Measurements from ENCODE around the gene UFM1.
"Not testable (repeated sequence)": the region's sequence is repeated elsewhere in the genome, so short reads cannot be mapped to it uniquely, and the experiment has no call there.

The UFM1 gene

GRCh38 chr13:38341149-38341692 lies 8.4 kb upstream of the UFM1 start:
- Mint-ChIP-seq H3K9me3 (no peaks in the 10 kb centered on the region), H3K4me1 (no peaks in the 10 kb centered on the region), H3K36me3 (ENCODE audit: insufficient read depth) (no peaks in the 10 kb centered on the region), H3K27ac (ENCODE audit: low read depth) (no peak overlapping the region), H3K4me3 (no peak overlapping the region), H3K27me3 (peaks cover 19% of the 10 kb centered on the region)
- ATAC-seq (replicated peaks; ENCODE audit: extremely low read depth, poor library complexity, severe bottlenecking) (no peak), DNase-seq (ENCODE audit: low spot score in 2 of 2) (no peak)

GRCh38 chr13:38346764-38347163 lies 2.9 kb upstream of the UFM1 start:
- Mint-ChIP-seq H3K4me3 (no peak overlapping the region), H3K4me1 (peaks cover 29% of the 10 kb centered on the region), H3K27me3 (no peaks in the 10 kb centered on the region), H3K36me3 (ENCODE audit: insufficient read depth) (peaks cover 9% of the 10 kb centered on the region), H3K9me3 (no peaks in the 10 kb centered on the region), H3K27ac (ENCODE audit: low read depth) (no peak overlapping the region)
- no peak for DNase-seq (ENCODE audit: low spot score in 2 of 2)
- no peak for ATAC-seq (replicated peaks; ENCODE audit: extremely low read depth, poor library complexity, severe bottlenecking)

GRCh38 chr13:38348861-38349389 lies 726 bp upstream of the UFM1 start:
- H3K27me3 Mint-ChIP-seq, result no peaks in the 10 kb centered on the region
- peaks cover 37% of the 10 kb centered on the region for H3K4me1 Mint-ChIP-seq
- peaks cover 15% of the 10 kb centered on the region for H3K36me3 Mint-ChIP-seq (ENCODE audit: insufficient read depth)
- H3K4me3 Mint-ChIP-seq, result peak overlapping the region; percentile 100
- DNase-seq (ENCODE audit: low spot score in 2 of 2) (no peak), ATAC-seq (replicated peaks; ENCODE audit: extremely low read depth, poor library complexity, severe bottlenecking) (no peak)
- no peaks in the 10 kb centered on the region for H3K9me3 Mint-ChIP-seq
- H3K27ac Mint-ChIP-seq (ENCODE audit: low read depth), result peak overlapping the region; percentile 99

- H3K4me1 Mint-ChIP-seq, result peaks cover 37% of the 10 kb centered on the region
- peaks cover 19% of the 10 kb centered on the region for H3K36me3 Mint-ChIP-seq (ENCODE audit: insufficient read depth)
- peak; percentile 14 for ATAC-seq (replicated peaks; ENCODE audit: extremely low read depth, poor library complexity, severe bottlenecking)
- peak; percentile 24 to 27 for DNase-seq (ENCODE audit: low spot score in 2 of 2)
- H3K27ac Mint-ChIP-seq (ENCODE audit: low read depth), result peak overlapping the region; percentile 99
- no peaks in the 10 kb centered on the region for H3K9me3 Mint-ChIP-seq
- no peaks in the 10 kb centered on the region for H3K27me3 Mint-ChIP-seq
- peak overlapping the region; percentile 100 for H3K4me3 Mint-ChIP-seq
Observed at GRCh38 chr13:38350114-38350617, 515 bp downstream of the UFM1 start.

DNA sequence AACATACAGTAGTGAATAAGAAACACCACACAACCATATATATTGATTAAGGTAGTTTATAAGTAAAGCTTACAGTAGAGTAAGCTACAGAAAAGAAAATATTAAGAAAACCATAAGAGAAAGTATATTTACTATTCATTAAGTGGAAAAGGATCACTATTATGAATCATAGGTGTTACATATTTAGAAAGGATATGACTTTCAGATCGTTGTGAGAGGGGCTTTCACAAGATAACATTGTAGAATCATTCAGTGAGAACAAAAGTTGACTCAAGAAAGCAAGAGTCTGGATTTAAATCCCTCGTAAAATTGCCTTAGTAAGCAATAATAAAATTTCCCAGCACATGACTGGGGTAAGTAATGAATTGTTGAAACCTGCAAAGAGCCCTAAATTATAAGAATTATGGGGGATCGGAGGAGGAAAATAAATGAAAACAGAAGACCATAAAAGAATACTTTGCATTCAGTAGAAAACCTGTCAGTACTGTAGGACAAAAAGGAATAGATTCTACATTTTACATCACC lies 6.0 kb downstream of the UFM1 start:
- ATAC-seq (replicated peaks; ENCODE audit: extremely low read depth, poor library complexity, severe bottlenecking), result no peak
- H3K27ac Mint-ChIP-seq (ENCODE audit: low read depth), result no peak overlapping the region

DNA sequence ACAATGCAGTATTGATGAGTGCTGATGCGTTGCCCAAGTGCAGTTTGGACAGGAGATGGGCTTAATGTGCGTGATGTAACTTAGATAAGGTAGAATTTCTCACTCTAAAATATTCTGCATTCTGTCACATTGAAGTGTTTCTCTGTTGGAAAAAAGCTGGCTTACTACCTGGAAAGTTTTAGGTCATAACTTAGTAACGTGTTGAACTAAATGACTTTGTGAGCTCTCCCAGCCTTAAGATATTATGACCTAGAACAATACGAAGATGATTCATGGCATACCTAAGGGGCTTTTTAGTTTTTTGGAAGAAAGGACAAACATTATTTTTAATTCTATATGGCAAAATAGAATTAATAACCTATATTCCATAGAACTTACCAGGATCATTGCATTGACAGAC lies 9.0 kb downstream of the UFM1 start:
- Mint-ChIP-seq H3K27ac (ENCODE audit: low read depth) (no peak overlapping the region), H3K4me3 (no peak overlapping the region), H3K36me3 (ENCODE audit: insufficient read depth) (peaks cover 38% of the 10 kb centered on the region), H3K4me1 (no peaks in the 10 kb centered on the region), H3K9me3 (no peaks in the 10 kb centered on the region), H3K27me3 (no peaks in the 10 kb centered on the region)
- ATAC-seq (replicated peaks; ENCODE audit: extremely low read depth, poor library complexity, severe bottlenecking) (no peak), DNase-seq (ENCODE audit: low spot score in 2 of 2) (no peak)

More for the DNA sequence above, 6.0 kb downstream of the UFM1 start:
- no peak overlapping the region for H3K4me3 Mint-ChIP-seq
- H3K36me3 Mint-ChIP-seq (ENCODE audit: insufficient read depth), result peaks cover 26% of the 10 kb centered on the region
- no peak for DNase-seq (ENCODE audit: low spot score in 2 of 2)
- H3K9me3 Mint-ChIP-seq, result no peaks in the 10 kb centered on the region
- H3K27me3 Mint-ChIP-seq, result no peaks in the 10 kb centered on the region
- H3K4me1 Mint-ChIP-seq, result peaks cover 19% of the 10 kb centered on the region

- Mint-ChIP-seq H3K36me3 (ENCODE audit: insufficient read depth) (peaks cover 24% of the 10 kb centered on the region), H3K9me3 (no peaks in the 10 kb centered on the region), H3K27me3 (no peaks in the 10 kb centered on the region), H3K4me1 (no peaks in the 10 kb centered on the region), H3K4me3 (no peak overlapping the region), H3K27ac (ENCODE audit: low read depth) (peak overlapping the region; percentile 5)
- ATAC-seq (replicated peaks; ENCODE audit: extremely low read depth, poor library complexity, severe bottlenecking) (no peak), DNase-seq (ENCODE audit: low spot score in 2 of 2) (no peak)
Observed at GRCh38 chr13:38361542-38362262, 12.1 kb downstream of the UFM1 start.

- no peaks in the 10 kb centered on the region for H3K4me1 Mint-ChIP-seq
- no peaks in the 10 kb centered on the region for H3K27me3 Mint-ChIP-seq
- DNase-seq (ENCODE audit: low spot score in 2 of 2), result no peak
- no peak for ATAC-seq (replicated peaks; ENCODE audit: extremely low read depth, poor library complexity, severe bottlenecking)
- H3K36me3 Mint-ChIP-seq (ENCODE audit: insufficient read depth), result peaks cover 24% of the 10 kb centered on the region
- no peak overlapping the region for H3K27ac Mint-ChIP-seq (ENCODE audit: low read depth)
- H3K9me3 Mint-ChIP-seq, result no peaks in the 10 kb centered on the region
- H3K4me3 Mint-ChIP-seq, result no peak overlapping the region
Observed at GRCh38 chr13:38363219-38363618, 13.6 kb downstream of the UFM1 start.

DNA sequence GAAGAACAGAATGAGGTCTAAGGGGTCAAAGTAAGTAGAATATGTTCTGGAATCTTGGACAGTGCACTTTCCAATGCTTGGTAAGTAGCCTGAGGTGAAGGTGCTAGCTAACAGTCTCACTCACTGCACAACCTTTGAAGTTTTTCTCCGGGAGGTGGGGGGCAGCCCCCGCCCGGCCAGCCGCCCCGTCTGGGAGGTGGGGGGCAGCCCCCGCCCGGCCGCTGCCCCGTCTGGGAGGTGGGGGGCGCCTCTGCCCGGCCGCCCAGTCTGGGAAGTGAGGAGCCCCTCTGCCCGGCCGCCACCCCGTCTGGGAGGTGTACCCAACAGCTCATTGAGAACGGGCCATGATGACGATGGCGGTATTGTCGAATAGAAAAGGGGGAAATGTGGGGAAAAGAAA lies 14.1 kb downstream of the UFM1 start:
- not testable (repeated sequence) for H3K4me3 Mint-ChIP-seq; ATAC-seq (replicated peaks; ENCODE audit: extremely low read depth, poor library complexity, severe bottlenecking); H3K27me3 Mint-ChIP-seq; H3K9me3 Mint-ChIP-seq; H3K27ac Mint-ChIP-seq (ENCODE audit: low read depth); DNase-seq (ENCODE audit: low spot score in 2 of 2); H3K4me1 Mint-ChIP-seq
- H3K36me3 Mint-ChIP-seq (ENCODE audit: insufficient read depth), result peaks cover 24% of the 10 kb centered on the region

GRCh38 chr13:38365661-38366060 lies 16.0 kb downstream of the UFM1 start:
- no peak overlapping the region for H3K27ac Mint-ChIP-seq (ENCODE audit: low read depth)
- H3K36me3 Mint-ChIP-seq (ENCODE audit: insufficient read depth), result peaks cover 20% of the 10 kb centered on the region
- H3K4me3 Mint-ChIP-seq, result no peak overlapping the region
- H3K27me3 Mint-ChIP-seq, result peaks cover 8% of the 10 kb centered on the region
- DNase-seq (ENCODE audit: low spot score in 2 of 2) (no peak), ATAC-seq (replicated peaks; ENCODE audit: extremely low read depth, poor library complexity, severe bottlenecking) (no peak)
- H3K9me3 Mint-ChIP-seq, result no peaks in the 10 kb centered on the region
- H3K4me1 Mint-ChIP-seq, result no peaks in the 10 kb centered on the region

DNA sequence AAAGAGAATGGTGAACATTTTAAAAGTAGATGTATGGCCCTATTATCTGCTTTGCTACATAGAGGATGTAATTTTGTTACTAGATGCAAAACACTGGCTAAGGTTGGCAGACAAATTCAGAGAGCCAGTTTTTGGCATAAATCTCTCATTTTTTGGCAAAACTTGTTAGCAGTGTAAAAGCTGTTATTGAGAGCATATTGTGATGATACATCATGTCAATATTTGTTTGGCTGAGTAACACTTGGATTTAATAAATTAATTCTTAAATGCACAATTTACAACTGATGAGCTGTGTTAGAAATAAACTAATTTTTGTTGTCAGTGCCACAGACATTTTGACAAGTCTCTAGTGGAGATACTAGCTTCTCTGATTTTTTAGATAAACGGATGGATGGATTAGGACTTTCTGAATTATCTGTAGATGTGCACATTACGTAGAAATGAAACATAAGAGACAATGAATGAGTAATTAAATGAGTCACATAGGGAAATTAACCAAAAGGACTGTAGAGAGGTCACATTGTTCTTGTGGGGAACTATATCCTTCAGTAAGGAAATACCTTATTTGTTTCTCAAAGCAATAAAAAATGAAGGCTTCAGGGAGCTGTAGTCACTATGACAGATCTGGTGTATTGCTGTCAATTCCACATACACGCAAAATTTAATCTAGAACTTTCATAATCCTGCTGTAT lies 17.4 kb downstream of the UFM1 start:
- Mint-ChIP-seq H3K9me3 (no peaks in the 10 kb centered on the region), H3K4me1 (no peaks in the 10 kb centered on the region), H3K4me3 (no peak overlapping the region), H3K27me3 (peaks cover 22% of the 10 kb centered on the region), H3K27ac (ENCODE audit: low read depth) (no peak overlapping the region), H3K36me3 (ENCODE audit: insufficient read depth) (peaks cover 9% of the 10 kb centered on the region)
- DNase-seq (ENCODE audit: low spot score in 2 of 2), result no peak
- ATAC-seq (replicated peaks; ENCODE audit: extremely low read depth, poor library complexity, severe bottlenecking), result no peak

- H3K9me3 Mint-ChIP-seq, result no peaks in the 10 kb centered on the region
- H3K4me1 Mint-ChIP-seq, result no peaks in the 10 kb centered on the region
- DNase-seq (ENCODE audit: low spot score in 2 of 2) (no peak), ATAC-seq (replicated peaks; ENCODE audit: extremely low read depth, poor library complexity, severe bottlenecking) (no peak)
- peaks cover 3% of the 10 kb centered on the region for H3K36me3 Mint-ChIP-seq (ENCODE audit: insufficient read depth)
- peaks cover 39% of the 10 kb centered on the region for H3K27me3 Mint-ChIP-seq
- H3K27ac Mint-ChIP-seq (ENCODE audit: low read depth), result no peak overlapping the region
- H3K4me3 Mint-ChIP-seq, result no peak overlapping the region
Observed at GRCh38 chr13:38369058-38369457, 19.4 kb downstream of the UFM1 start.
